Uterus (tissue), 4 donors: ENCODE data around the gene PRDM2. TPM values are rescaled to one million over a fixed set of nuclear protein-coding genes. Genes with fewer than 3 reads are reported as not detected.

Experiments used
- DNase-seq, 2 donors: peaks; one replicate each; pipeline ENCODE4 v3.0.0-alpha.2; 2019 to 2020
- H3K27ac ChIP-seq, 2 donors: fragments of 200-600 bp; sonication (generic); 1 replicate in 1 of 2; 2 replicates in 1 of 2; pipeline ENCODE4 v1.5.1; 2016 to 2018
- H3K27me3 ChIP-seq, 2 donors: fragments of 200-600 bp; sonication (generic); one replicate each; pipeline ENCODE4 v1.5.1; 2018 to 2019; ENCODE audit warnings: control low read depth in 1 of 2
- H3K36me3 ChIP-seq, 2 donors: fragments of 200-600 bp; sonication (generic); one replicate each; pipeline ENCODE4 v1.5.1; 2019; ENCODE audit warnings: control low read depth in 1 of 2
- H3K4me1 ChIP-seq, 2 donors: fragments of 200-600 bp; sonication (generic); one replicate each; pipeline ENCODE4 v1.5.1; 2018 to 2019; ENCODE audit warnings: control low read depth in 1 of 2
- H3K4me3 ChIP-seq, 2 donors: fragments of 200-600 bp; sonication (generic); 1 replicate in 1 of 2; 2 replicates in 1 of 2; pipeline ENCODE4 v1.5.1; 2018 to 2019; ENCODE audit warnings: mild to moderate bottlenecking in 1 of 2
- H3K9me3 ChIP-seq, 2 donors: fragments of 200-600 bp; sonication (generic); one replicate each; pipeline ENCODE4 v1.5.1; 2019; ENCODE audit warnings: control low read depth in 1 of 2
- POLR2A ChIP-seq, 2 donors: fragments of 450-650 bp; IDR thresholded peaks; one replicate each; pipeline ENCODE4 v1.6.1; 2016; ENCODE audit warnings: antibody characterized with exemption in 2 of 2, mild to moderate bottlenecking in 1 of 2, moderate library complexity in 1 of 2
- intact Hi-C: fragments of 100-400 bp; cut with DNase I; formaldehyde crosslinking; loops from one replicate; pipeline ENCODE4 v1.15.1; 2023; ENCODE audit warnings: low total_unique reads
- total RNA-seq, 4 donors: library from RNA; depleted of rRNA in 3 of 4; stranded (reverse); fragments of >200 nt in 3 of 4; gene quantifications; one replicate each; pipeline versions ENCODE4 v1.1.0 to v1.2.4, GENCODE V29; 2014 to 2023
- TF ChIP-seq, protein P1 (sequence below), 4 experiments: fragments of 200-600 bp in 2 of 4; fragments of 450-650 bp in 2 of 4; sonication (generic) in 2 of 4; IDR thresholded peaks; one replicate each; pipeline ENCODE4 v1.5.1; 2016 to 2019; ENCODE audit warnings: antibody characterized with exemption in 4 of 4, mild to moderate bottlenecking in 2 of 4, moderate library complexity in 1 of 4
- donor health status: DM: yes; HTN: yes; CAD: no.

The PRDM2 gene
- total RNA-seq, 4 donors from 2014 or later: 13.1 to 72.8 (median 37.0) TPM

DNA sequence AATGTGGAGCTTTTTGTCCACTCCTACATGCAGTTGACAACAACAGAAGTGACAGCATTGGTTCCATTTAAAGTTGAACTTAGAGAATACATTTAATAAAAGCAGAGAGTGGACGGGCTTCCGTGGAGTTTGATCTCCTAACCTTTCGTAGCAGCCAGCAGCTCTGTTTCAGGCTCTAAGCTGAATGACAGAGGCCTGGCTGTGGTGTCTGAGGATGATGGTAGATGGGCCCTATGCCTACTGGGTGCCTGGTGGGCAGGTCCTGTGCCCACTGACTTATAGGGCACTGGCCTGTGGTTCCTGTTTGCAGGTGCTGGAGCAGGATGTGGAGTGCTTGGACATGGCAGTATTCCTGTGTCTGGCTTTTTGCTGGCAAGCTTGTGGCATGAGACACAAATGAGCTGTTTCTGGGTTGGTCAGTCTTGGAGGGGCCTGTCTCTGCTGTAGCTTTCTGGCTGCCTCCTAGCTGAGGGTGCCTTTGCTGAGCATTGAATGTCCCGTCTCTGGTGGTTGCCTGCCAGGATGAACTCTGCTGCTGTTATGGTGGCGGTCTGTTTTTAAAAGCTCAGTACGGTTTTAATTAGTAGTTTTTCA is 54.6 kb downstream of the PRDM2 start:
- H3K27ac ChIP-seq: no peak overlapping the region
- intact Hi-C loops: no loop called here
- DNase-seq: no peak

GRCh38 chr1:13756557-13757315 is 56.7 kb downstream of the PRDM2 start:
- Histone ChIP-seq H3K27me3 (no peaks in the 10 kb centered on the region), H3K9me3 (no peaks in the 10 kb centered on the region), H3K4me3 (no peak overlapping the region), H3K27ac (no peak overlapping the region), H3K36me3 (no peaks in the 10 kb centered on the region), H3K4me1 (peaks cover 0 to 8% of the 10 kb centered on the region in 2 donors)
- no peak for DNase-seq
- intact Hi-C loops: no loop called here
- TF ChIP-seq POLR2A (IDR thresholded peaks at IDR 0.05): no peak
- TF ChIP-seq, protein P1, sequence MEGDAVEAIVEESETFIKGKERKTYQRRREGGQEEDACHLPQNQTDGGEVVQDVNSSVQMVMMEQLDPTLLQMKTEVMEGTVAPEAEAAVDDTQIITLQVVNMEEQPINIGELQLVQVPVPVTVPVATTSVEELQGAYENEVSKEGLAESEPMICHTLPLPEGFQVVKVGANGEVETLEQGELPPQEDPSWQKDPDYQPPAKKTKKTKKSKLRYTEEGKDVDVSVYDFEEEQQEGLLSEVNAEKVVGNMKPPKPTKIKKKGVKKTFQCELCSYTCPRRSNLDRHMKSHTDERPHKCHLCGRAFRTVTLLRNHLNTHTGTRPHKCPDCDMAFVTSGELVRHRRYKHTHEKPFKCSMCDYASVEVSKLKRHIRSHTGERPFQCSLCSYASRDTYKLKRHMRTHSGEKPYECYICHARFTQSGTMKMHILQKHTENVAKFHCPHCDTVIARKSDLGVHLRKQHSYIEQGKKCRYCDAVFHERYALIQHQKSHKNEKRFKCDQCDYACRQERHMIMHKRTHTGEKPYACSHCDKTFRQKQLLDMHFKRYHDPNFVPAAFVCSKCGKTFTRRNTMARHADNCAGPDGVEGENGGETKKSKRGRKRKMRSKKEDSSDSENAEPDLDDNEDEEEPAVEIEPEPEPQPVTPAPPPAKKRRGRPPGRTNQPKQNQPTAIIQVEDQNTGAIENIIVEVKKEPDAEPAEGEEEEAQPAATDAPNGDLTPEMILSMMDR (IDR thresholded peaks at IDR 0.05): no peak

More for the DNA sequence above, 54.6 kb downstream of the PRDM2 start:
- Histone ChIP-seq H3K4me3 (no peak overlapping the region), H3K4me1 (peaks cover 0 to 8% of the 10 kb centered on the region in 2 donors), H3K27me3 (no peaks in the 10 kb centered on the region), H3K36me3 (no peaks in the 10 kb centered on the region), H3K9me3 (no peaks in the 10 kb centered on the region)
- TF ChIP-seq, protein P1 (IDR thresholded peaks at IDR 0.05): no peak
- no peak for TF ChIP-seq POLR2A (IDR thresholded peaks at IDR 0.05)

GRCh38 chr1:13757693-13758092 is 57.7 kb downstream of the PRDM2 start:
- TF ChIP-seq, protein P1 (IDR thresholded peaks at IDR 0.05): no peak
- no peak for TF ChIP-seq POLR2A (IDR thresholded peaks at IDR 0.05)
- Histone ChIP-seq H3K27ac (no peak overlapping the region), H3K9me3 (no peaks in the 10 kb centered on the region), H3K4me3 (no peak overlapping the region), H3K36me3 (no peaks in the 10 kb centered on the region), H3K27me3 (no peaks in the 10 kb centered on the region), H3K4me1 (peaks cover 0 to 8% of the 10 kb centered on the region in 2 donors)
- no peak for DNase-seq
- intact Hi-C loops: no loop called here

DNA sequence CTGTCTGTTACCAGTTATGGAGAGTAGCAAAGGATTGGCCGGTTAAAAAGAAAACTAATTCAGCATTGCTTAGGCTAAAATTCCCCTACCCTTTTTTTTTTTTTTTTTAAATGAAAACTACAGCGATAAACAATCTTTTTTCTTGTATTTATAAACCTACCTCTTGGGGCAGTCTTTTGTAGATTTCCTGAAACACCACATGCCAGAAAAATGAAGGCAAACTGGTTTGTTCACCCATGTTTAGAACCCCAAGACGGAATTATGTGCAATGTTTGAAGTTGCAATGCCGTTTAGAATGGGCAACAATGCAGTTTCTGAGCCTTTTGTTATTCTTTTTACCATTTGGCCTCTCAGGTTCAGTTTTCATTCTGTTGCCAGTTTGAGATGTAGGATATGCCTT is 59.1 kb downstream of the PRDM2 start:
- Histone ChIP-seq H3K27ac (no peak overlapping the region), H3K4me3 (no peak overlapping the region), H3K9me3 (no peaks in the 10 kb centered on the region), H3K36me3 (no peaks in the 10 kb centered on the region), H3K27me3 (no peaks in the 10 kb centered on the region), H3K4me1 (peaks cover 0 to 13% of the 10 kb centered on the region in 2 donors)
- no peak for DNase-seq
- intact Hi-C loops: no loop called here
- TF ChIP-seq, protein P1 (IDR thresholded peaks at IDR 0.05): no peak
- no peak for TF ChIP-seq POLR2A (IDR thresholded peaks at IDR 0.05)

GRCh38 chr1:13760340-13760739 is 60.4 kb downstream of the PRDM2 start:
- H3K4me1 ChIP-seq: peaks cover 0 to 9% of the 10 kb centered on the region in 2 donors
- intact Hi-C loops: no loop called here
- no peaks in the 10 kb centered on the region for H3K27me3 ChIP-seq
- H3K9me3 ChIP-seq: no peaks in the 10 kb centered on the region
- no peak for TF ChIP-seq POLR2A (IDR thresholded peaks at IDR 0.05)
- TF ChIP-seq, protein P1 (IDR thresholded peaks at IDR 0.05): no peak
- H3K27ac ChIP-seq: no peak overlapping the region
- no peak for DNase-seq
- H3K4me3 ChIP-seq: no peak overlapping the region
- no peaks in the 10 kb centered on the region for H3K36me3 ChIP-seq
